Activated effector memory CD4-positive, alpha-beta T cell treated with Interleukin-2 at 50 U/mL for 16 hours (primary cell): Measurements from ENCODE around the gene RBM3.

Experiments
- DNase-seq: peaks from one replicate; pipeline ENCODE4 v3.0.0-alpha.2; 2020

RBM3 gene

DNA sequence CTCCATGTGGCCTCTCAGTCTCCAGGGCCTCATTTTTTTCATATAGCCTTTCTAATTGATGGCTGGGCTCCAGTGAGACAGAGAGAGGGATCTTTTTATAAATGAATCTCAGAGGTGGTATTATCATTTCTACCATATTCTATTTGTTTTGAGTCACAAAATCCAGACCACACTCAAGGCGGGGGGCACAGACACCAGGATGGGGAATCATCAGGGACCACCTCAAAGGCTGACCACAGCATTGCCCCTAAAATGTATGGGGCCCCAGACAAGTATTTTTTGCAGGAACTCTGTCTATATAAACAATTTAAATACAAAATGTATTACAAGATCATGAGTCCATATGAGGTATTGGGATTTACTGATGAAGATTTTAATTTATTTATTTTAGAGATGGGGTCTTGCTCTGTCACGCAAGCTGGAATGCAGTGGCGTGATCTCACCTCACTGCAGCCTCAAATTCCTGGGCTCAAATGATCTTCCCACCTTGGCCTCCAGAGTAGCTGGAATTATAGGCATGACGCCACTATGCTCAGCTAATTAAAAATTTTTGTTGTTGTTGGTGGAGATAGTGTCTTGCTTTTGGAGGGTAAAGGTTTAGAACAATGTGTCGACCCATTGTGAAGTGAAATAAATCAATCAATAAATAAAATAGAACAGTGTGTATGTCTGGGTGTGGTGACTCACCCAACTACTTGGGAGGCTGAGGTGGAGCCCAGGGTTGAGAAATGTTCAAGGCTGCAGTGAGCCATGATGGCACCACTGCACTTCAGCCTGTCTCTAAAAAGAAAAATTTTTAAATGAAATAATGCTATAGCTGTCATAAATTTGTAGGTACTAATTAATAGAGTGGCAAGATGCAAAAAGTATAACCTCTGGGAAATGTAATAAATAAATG is 52.4 kb downstream of the RBM3 start:
- DNase-seq = no peak
